GM18861 (cell line): ENCODE results near the gene PTGR2.
"Not testable (repeated sequence)": the region's sequence is repeated elsewhere in the genome, so short reads cannot be mapped to it uniquely, and the experiment has no call there.

Experiments used
- ATAC-seq: cut with Tn5 transposase; IDR thresholded peaks from one replicate; pipeline ENCODE4 v1.9.1; 2021; ENCODE audit not compliant: unreplicated experiment

The PTGR2 gene

GRCh38 chr14:73884438-73885190 is 33.0 kb downstream of the PTGR2 start:
- ATAC-seq, result no peak

GRCh38 chr14:73886449-73887317 is 35.1 kb downstream of the PTGR2 start, which contains the start of gene ZNF410:
TSS of gene ZNF410 (plus strand) at chr14:73886859. CDS start at chr14:73892176, 5,317 bp downstream.
- ATAC-seq, result peak; percentile 84

GRCh38 chr14:73887318-73887616 is 35.6 kb downstream of the PTGR2 start:
- ATAC-seq, result no peak

- ATAC-seq, result no peak
Observed at GRCh38 chr14:73887694-73888459, 36.2 kb downstream of the PTGR2 start.

GRCh38 chr14:73888460-73888725 is 36.8 kb downstream of the PTGR2 start:
- ATAC-seq, result no peak

- no peak for ATAC-seq
Observed at GRCh38 chr14:73888971-73889370, 37.3 kb downstream of the PTGR2 start.

- no peak for ATAC-seq
Observed at GRCh38 chr14:73889376-73889775, 37.7 kb downstream of the PTGR2 start.

GRCh38 chr14:73894180-73894687 is 42.6 kb downstream of the PTGR2 start:
- not testable (repeated sequence) for ATAC-seq

GRCh38 chr14:73895939-73896338 is 44.3 kb downstream of the PTGR2 start:
- ATAC-seq, result no peak

GRCh38 chr14:73896521-73896920 is 44.9 kb downstream of the PTGR2 start:
- no peak for ATAC-seq

GRCh38 chr14:73903028-73903427 is 51.4 kb downstream of the PTGR2 start:
- ATAC-seq, result no peak

- ATAC-seq, result no peak
Observed at GRCh38 chr14:73909681-73910080, 58.0 kb downstream of the PTGR2 start.

GRCh38 chr14:73913256-73913655 is 61.6 kb downstream of the PTGR2 start:
- ATAC-seq, result no peak

- ATAC-seq, result no peak
Observed at GRCh38 chr14:73916324-73916723, 64.7 kb downstream of the PTGR2 start.

GRCh38 chr14:73919457-73919856 is 67.8 kb downstream of the PTGR2 start:
- not testable (repeated sequence) for ATAC-seq

- ATAC-seq, result no peak
Observed at GRCh38 chr14:73924337-73924736, 72.7 kb downstream of the PTGR2 start.
